Tibial artery (tissue), 4 donors: ENCODE measurements around the gene NOP14.

ENCODE experiments used
- DNase-seq, 2 donors: peaks; one replicate each; pipeline ENCODE4 v3.0.0-alpha.2; 2019
- H3K27ac ChIP-seq, 2 donors: fragments of 200-600 bp; sonication (generic) in 1 of 2; 1 replicate in 1 of 2; 2 replicates in 1 of 2; pipeline ENCODE4 v1.5.1; 2018 to 2019; ENCODE audit warnings: mild to moderate bottlenecking in 1 of 2
- H3K27me3 ChIP-seq, 2 donors: fragments of 200-600 bp; sonication (generic) in 1 of 2; one replicate each; pipeline versions ENCODE4 v1.5.1 to v1.6.0; 2016 to 2019
- H3K36me3 ChIP-seq, 3 donors: fragments of 200-600 bp; sonication (generic) in 2 of 3; one replicate each; pipeline ENCODE4 v1.5.1; 2016 to 2019; ENCODE audit warnings: mild to moderate bottlenecking in 2 of 3
- H3K4me1 ChIP-seq, 4 donors: fragments of 200-600 bp; sonication (generic) in 2 of 4; 1 replicate in 3 of 4; 2 replicates in 1 of 4; pipeline ENCODE4 v1.5.1; 2016 to 2019
- H3K4me3 ChIP-seq, 2 donors: fragments of 200-600 bp; sonication (generic) in 1 of 2; 1 replicate in 1 of 2; 2 replicates in 1 of 2; pipeline ENCODE4 v1.5.1; 2018 to 2019; ENCODE audit warnings: mild to moderate bottlenecking in 2 of 2
- H3K9me3 ChIP-seq, 3 donors: fragments of 200-600 bp; sonication (generic) in 1 of 3; one replicate each; pipeline ENCODE4 v1.5.1; 2016 to 2019
- CTCF ChIP-seq, 2 experiments: fragments of 200-600 bp in 1 of 2; fragments of 450-650 bp in 1 of 2; IDR thresholded peaks; one replicate each; pipeline ENCODE4 v1.5.1; 2017 to 2019; ENCODE audit warnings: antibody characterized with exemption in 2 of 2, mild to moderate bottlenecking in 1 of 2, moderate library complexity in 1 of 2
- intact Hi-C: fragments of 100-400 bp; cut with DNase I; formaldehyde crosslinking; loops from one replicate; pipeline ENCODE4 v1.15.0; 2023; ENCODE audit warnings: low total_unique reads

The NOP14 gene

GRCh38 chr4:2909583-2909982 lies 53.6 kb downstream of the NOP14 start:
- Histone ChIP-seq H3K27me3 (no peaks in the 10 kb centered on the region), H3K36me3 (peaks cover 86 to 100% (median 90%) of the 10 kb centered on the region in 3 donors), H3K4me1 (peaks cover 0 to 5% (median 0%) of the 10 kb centered on the region in 4 donors), H3K4me3 (no peak overlapping the region), H3K27ac (no peak overlapping the region), H3K9me3 (no peaks in the 10 kb centered on the region)
- no peak for TF ChIP-seq CTCF (IDR thresholded peaks at IDR 0.05)
- DNase-seq = peak in 1 of 2 donors; percentile 57
- intact Hi-C loops = no loop called here

GRCh38 chr4:2908686-2909085 lies 54.5 kb downstream of the NOP14 start:
- peaks cover 89 to 100% (median 91%) of the 10 kb centered on the region in 3 donors for H3K36me3 ChIP-seq
- peaks cover 0 to 5% (median 0%) of the 10 kb centered on the region in 4 donors for H3K4me1 ChIP-seq
- H3K27me3 ChIP-seq = no peaks in the 10 kb centered on the region
- intact Hi-C loops = no loop called here
- no peak overlapping the region for H3K4me3 ChIP-seq
- no peak for TF ChIP-seq CTCF (IDR thresholded peaks at IDR 0.05)
- no peak overlapping the region for H3K27ac ChIP-seq
- no peaks in the 10 kb centered on the region for H3K9me3 ChIP-seq
- DNase-seq = no peak

GRCh38 chr4:2907706-2908293 lies 55.4 kb downstream of the NOP14 start:
- Histone ChIP-seq H3K9me3 (no peaks in the 10 kb centered on the region), H3K36me3 (peaks cover 83 to 100% (median 88%) of the 10 kb centered on the region in 3 donors), H3K4me1 (peaks cover 0 to 5% (median 0%) of the 10 kb centered on the region in 4 donors), H3K27ac (no peak overlapping the region), H3K4me3 (no peak overlapping the region), H3K27me3 (no peaks in the 10 kb centered on the region)
- no peak for TF ChIP-seq CTCF (IDR thresholded peaks at IDR 0.05)
- DNase-seq = no peak
- intact Hi-C loops = no loop called here

- H3K4me3 ChIP-seq = no peak overlapping the region
- DNase-seq = no peak
- H3K27me3 ChIP-seq = no peaks in the 10 kb centered on the region
- no peak overlapping the region for H3K27ac ChIP-seq
- TF ChIP-seq CTCF (IDR thresholded peaks at IDR 0.05) = no peak
- peaks cover 0 to 5% (median 0%) of the 10 kb centered on the region in 4 donors for H3K4me1 ChIP-seq
- H3K36me3 ChIP-seq = peaks cover 83 to 100% (median 87%) of the 10 kb centered on the region in 3 donors
- intact Hi-C loops = no loop called here
- H3K9me3 ChIP-seq = no peaks in the 10 kb centered on the region
Observed at GRCh38 chr4:2907226-2907625, 56.0 kb downstream of the NOP14 start.

GRCh38 chr4:2906218-2906617 lies 57.0 kb downstream of the NOP14 start:
- Histone ChIP-seq H3K36me3 (peaks cover 80 to 99% (median 86%) of the 10 kb centered on the region in 3 donors), H3K9me3 (no peaks in the 10 kb centered on the region), H3K4me1 (peaks cover 0 to 5% (median 0%) of the 10 kb centered on the region in 4 donors), H3K27me3 (no peaks in the 10 kb centered on the region), H3K27ac (no peak overlapping the region), H3K4me3 (no peak overlapping the region)
- no peak for DNase-seq
- TF ChIP-seq CTCF (IDR thresholded peaks at IDR 0.05) = no peak
- intact Hi-C loops = no loop called here
